GM12875 (cell line): ENCODE measurements around the gene ARID1B.

Experiments used
- H3K4me3 ChIP-seq: one replicate; pipeline ENCODE4 v1.5.1; 2011; ENCODE audit warnings: low read depth, low read length, control low read depth
- CTCF ChIP-seq: IDR thresholded peaks from 2 replicates; pipeline ENCODE4 v1.5.1; 2011; ENCODE audit warnings: low read depth, mild to moderate bottlenecking, control low read depth, inconsistent platforms, low read length, moderate library complexity, borderline replicate concordance; ENCODE audit not compliant: insufficient read depth

The ARID1B gene

GRCh38 chr6:157221817-157222175, 444.6 kb downstream of the ARID1B start:
- no peak for TF ChIP-seq CTCF
- no peak overlapping the region for H3K4me3 ChIP-seq

- no peak for TF ChIP-seq CTCF
- H3K4me3 ChIP-seq, result no peak overlapping the region
Observed at GRCh38 chr6:157222201-157222981, 445.2 kb downstream of the ARID1B start.

- no peak for TF ChIP-seq CTCF
- no peak overlapping the region for H3K4me3 ChIP-seq
Observed at GRCh38 chr6:157223021-157223430, 445.8 kb downstream of the ARID1B start.

GRCh38 chr6:157223511-157223910, 446.3 kb downstream of the ARID1B start:
- no peak overlapping the region for H3K4me3 ChIP-seq
- TF ChIP-seq CTCF, result no peak

- no peak overlapping the region for H3K4me3 ChIP-seq
- TF ChIP-seq CTCF, result no peak
Observed at GRCh38 chr6:157224178-157224950, 447.2 kb downstream of the ARID1B start.

GRCh38 chr6:157224951-157225574, 447.9 kb downstream of the ARID1B start:
- no peak for TF ChIP-seq CTCF
- H3K4me3 ChIP-seq, result no peak overlapping the region

- TF ChIP-seq CTCF, result no peak
- H3K4me3 ChIP-seq, result no peak overlapping the region
Observed at GRCh38 chr6:157225575-157225995, 448.4 kb downstream of the ARID1B start.
